ENCODE results near the gene CHST6.
"Not testable (repeated sequence)": the region's sequence is repeated elsewhere in the genome, so short reads cannot be mapped to it uniquely, and the experiment has no call there.

The CHST6 gene

GRCh38 chr16:75502916-75503605 is 7.8 kb upstream of the CHST6 start:
- DNase-seq = no peak

- DNase-seq = not testable (repeated sequence)
These were observed 6.6 kb upstream of the CHST6 start for GRCh38 chr16:75501820-75502219.

- DNase-seq = no peak
These were observed 6.1 kb upstream of the CHST6 start for GRCh38 chr16:75501359-75501758.

- not testable (repeated sequence) for DNase-seq
These were observed 3.5 kb upstream of the CHST6 start for GRCh38 chr16:75498605-75499322.

- DNase-seq = no peak
These were observed 2.3 kb upstream of the CHST6 start for GRCh38 chr16:75497558-75497957.

GRCh38 chr16:75494661-75495075 is 573 bp downstream of the CHST6 start:
- peak; percentile 4 for DNase-seq

GRCh38 chr16:75494184-75494583 is 1.1 kb downstream of the CHST6 start:
- DNase-seq = no peak

GRCh38 chr16:75491876-75492275 is 3.4 kb downstream of the CHST6 start:
- peak; percentile 19 for DNase-seq

- no peak for DNase-seq
These were observed 6.9 kb downstream of the CHST6 start for GRCh38 chr16:75488322-75488721.

GRCh38 chr16:75486676-75487313 is 8.4 kb downstream of the CHST6 start:
- DNase-seq = no peak

- DNase-seq = peak; percentile 77
These were observed 9.1 kb downstream of the CHST6 start for GRCh38 chr16:75486014-75486675.

- no peak for DNase-seq
These were observed 9.8 kb downstream of the CHST6 start for GRCh38 chr16:75485230-75486013.

GRCh38 chr16:75483222-75483621 is 12.0 kb downstream of the CHST6 start:
- DNase-seq = no peak

GRCh38 chr16:75482434-75483205 is 12.6 kb downstream of the CHST6 start:
- no peak for DNase-seq

- no peak for DNase-seq
These were observed 13.8 kb downstream of the CHST6 start for GRCh38 chr16:75481475-75481874.

GRCh38 chr16:75479421-75479990 is 15.7 kb downstream of the CHST6 start:
- no peak for DNase-seq

GRCh38 chr16:75478480-75479345 is 16.5 kb downstream of the CHST6 start:
- no peak for DNase-seq

GRCh38 chr16:75477680-75478473 is 17.4 kb downstream of the CHST6 start:
- no peak for DNase-seq

GRCh38 chr16:75476817-75477216 is 18.4 kb downstream of the CHST6 start:
- no peak for DNase-seq

GRCh38 chr16:75475420-75475847 is 19.8 kb downstream of the CHST6 start:
- no peak for DNase-seq

Data from NCI-H526 treated with DMSO at 0.1 percent for 48 hours (cell line).